CD14-positive monocyte (primary cell): ENCODE results near the gene CDK1. TPM values are rescaled to one million over a fixed set of nuclear protein-coding genes. Genes with fewer than 3 reads are reported as not detected.
"Not testable (repeated sequence)": the region's sequence is repeated elsewhere in the genome, so short reads cannot be mapped to it uniquely, and the experiment has no call there.

Experiments used
- DNase-seq, 3 donors: peaks; one replicate each; pipeline ENCODE4 v3.0.0-alpha.2; 2011 to 2022
- H2AFZ ChIP-seq: 2 replicates; pipeline ENCODE4 v1.6.0; 2012; ENCODE audit warnings: mild to moderate bottlenecking, low read depth, low read length, inconsistent platforms; ENCODE audit not compliant: insufficient read depth, poor library complexity, severe bottlenecking
- H3K27ac ChIP-seq, 2 donors: 1 replicate in 1 of 2; 2 replicates in 1 of 2; pipeline ENCODE4 v1.5.1; 2012 to 2013; ENCODE audit warnings: low read length in 2 of 2, control low read depth in 1 of 2, inconsistent platforms in 1 of 2, low read depth in 1 of 2, mild to moderate bottlenecking in 1 of 2
- H3K27me3 ChIP-seq, 2 donors: one replicate each; pipeline versions ENCODE4 v1.6.0 to v1.6.1; 2011 to 2013; ENCODE audit warnings: low read length in 2 of 2; ENCODE audit not compliant: control insufficient read depth in 2 of 2, insufficient read depth in 2 of 2
- H3K36me3 ChIP-seq, 2 donors: replicated peaks in 1 of 2; 1 replicate in 1 of 2; 2 replicates in 1 of 2; pipeline versions ENCODE4 v1.5.1 to v1.6.1; 2012 to 2013; ENCODE audit warnings: low read length in 2 of 2, control low read depth in 1 of 2, inconsistent platforms in 1 of 2, mild to moderate bottlenecking in 1 of 2; ENCODE audit not compliant: insufficient read depth in 2 of 2, control insufficient read depth in 1 of 2
- H3K4me1 ChIP-seq, 2 donors: 1 replicate in 1 of 2; 2 replicates in 1 of 2; pipeline versions ENCODE4 v1.5.1 to v1.6.1; 2012 to 2013; ENCODE audit warnings: low read length in 2 of 2, control low read depth in 1 of 2, inconsistent platforms in 1 of 2, mild to moderate bottlenecking in 1 of 2, moderate library complexity in 1 of 2; ENCODE audit not compliant: insufficient read depth in 2 of 2, control insufficient read depth in 1 of 2
- H3K4me2 ChIP-seq: replicated peaks from 2 replicates; pipeline ENCODE3; 2012; ENCODE audit warnings: low read length, moderate library complexity, mild to moderate bottlenecking; ENCODE audit not compliant: poor library complexity, severe bottlenecking; ENCODE audit errors: extremely low read depth
- H3K4me3 ChIP-seq, 3 experiments: fragments of 200-600 bp in 1 of 3; sonication (generic) in 1 of 3; replicated peaks in 1 of 3; 1 replicate in 2 of 3; 2 replicates in 1 of 3; pipeline ENCODE4 v1.5.1; 2011 to 2013; ENCODE audit warnings: low read length in 3 of 3, mild to moderate bottlenecking in 3 of 3, control low read depth in 2 of 3, low read depth in 2 of 3, inconsistent platforms in 1 of 3, moderate library complexity in 1 of 3
- H3K79me2 ChIP-seq: 2 replicates; pipeline ENCODE4 v1.6.0; 2012; ENCODE audit warnings: mild to moderate bottlenecking, control low read depth, inconsistent platforms, low read length, moderate library complexity; ENCODE audit not compliant: insufficient read depth
- H3K9ac ChIP-seq: 2 replicates; pipeline ENCODE4 v1.6.0; 2017; ENCODE audit warnings: low read length, mild to moderate bottlenecking; ENCODE audit not compliant: insufficient read depth, poor library complexity, severe bottlenecking
- H3K9me3 ChIP-seq, 2 donors: replicated peaks in 1 of 2; 1 replicate in 1 of 2; 2 replicates in 1 of 2; pipeline versions ENCODE4 v1.5.1 to v1.6.1; 2012 to 2013; ENCODE audit warnings: low read length in 2 of 2, control low read depth in 1 of 2; ENCODE audit not compliant: control insufficient read depth in 1 of 2, insufficient read depth in 1 of 2
- H4K20me1 ChIP-seq: 2 replicates; pipeline ENCODE4 v1.6.0; 2012; ENCODE audit warnings: mild to moderate bottlenecking, low read length, control low read depth, moderate library complexity; ENCODE audit not compliant: insufficient read depth
- H3K27ac Mint-ChIP-seq, 7 donors: one replicate each; pipeline ENCODE4 v1.8.0; 2020; ENCODE audit warnings: mild to moderate bottlenecking in 7 of 7, mixed read lengths in 7 of 7, moderate library complexity in 6 of 7, inconsistent platforms in 2 of 7
- H3K27me3 Mint-ChIP-seq, 3 donors: one replicate each; pipeline ENCODE4 v1.8.0; 2021 to 2022; ENCODE audit warnings: low read depth in 3 of 3, mild to moderate bottlenecking in 3 of 3, mixed read lengths in 3 of 3, moderate library complexity in 3 of 3, inconsistent platforms in 1 of 3
- H3K36me3 Mint-ChIP-seq, 2 donors: one replicate each; pipeline ENCODE4 v1.8.0; 2020; ENCODE audit warnings: mixed read lengths in 2 of 2, inconsistent platforms in 1 of 2, mild to moderate bottlenecking in 1 of 2
- H3K4me1 Mint-ChIP-seq: one replicate; pipeline ENCODE4 v1.8.0; 2020; ENCODE audit warnings: mild to moderate bottlenecking, mixed read lengths
- H3K4me3 Mint-ChIP-seq, 2 donors: one replicate each; pipeline ENCODE4 v1.8.0; 2020; ENCODE audit warnings: mild to moderate bottlenecking in 2 of 2, mixed read lengths in 2 of 2, moderate library complexity in 1 of 2
- H3K9me3 Mint-ChIP-seq, 7 donors: one replicate each; pipeline ENCODE4 v1.8.0; 2020 to 2022; ENCODE audit warnings: mixed read lengths in 7 of 7, mild to moderate bottlenecking in 6 of 7, moderate library complexity in 6 of 7, inconsistent platforms in 2 of 7
- WGBS: methylation state at CpG from one replicate; pipeline ENCODE4 v1.1.5; 2013; ENCODE audit warnings: missing lambda C conversion rate; ENCODE audit not compliant: insufficient coverage; 5-methylcytosine and 5-hydroxymethylcytosine counted together
- intact Hi-C, 2 donors: fragments of 100-400 bp; cut with micrococcal nuclease; formaldehyde crosslinking; loops; one replicate each; pipeline versions ENCODE4 v1.15.0 to v1.15.1; 2023
- polyA plus RNA-seq, 3 donors: library from polyadenylated mRNA; depleted of rRNA in 1 of 3; unstranded in 2 of 3; stranded (reverse) in 1 of 3; fragments of 300-500 nt in 2 of 3; fragments of >200 nt in 1 of 3; fragmentation: Illumina TruSeq in 2 of 3; gene quantifications; 1 replicate in 2 of 3; 2 replicates in 1 of 3; pipeline ENCODE4 v1.2.3, GENCODE V29; 2012 to 2021
- TF ChIP-seq, protein P1 (sequence below): fragments of 200-600 bp; IDR thresholded peaks from one replicate; pipeline ENCODE4 v1.8.0; 2022; ENCODE audit warnings: antibody characterized with exemption, mild to moderate bottlenecking

The CDK1 gene
- polyA plus RNA-seq, 3 donors = 0.08 to 0.21 (median 0.09) TPM

DNA sequence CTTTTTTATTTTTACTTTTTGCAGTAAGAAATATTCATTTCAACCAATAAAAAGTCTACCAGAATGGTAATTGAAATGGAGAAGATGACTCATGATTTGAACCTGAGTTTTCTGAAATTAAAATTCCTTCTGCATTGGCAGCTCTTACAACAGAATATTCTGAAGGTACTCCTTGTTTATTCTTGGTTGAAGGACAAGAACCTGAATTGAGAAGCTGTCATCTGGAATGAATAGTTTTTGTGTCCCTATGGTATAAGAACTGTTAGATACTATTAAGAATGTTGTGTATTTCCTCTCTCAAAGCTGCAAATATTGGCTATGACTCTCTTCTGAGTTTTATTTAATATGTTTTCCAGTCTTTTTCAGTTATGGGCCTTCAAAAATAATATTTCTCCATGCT lies 56.1 kb downstream of the CDK1 start:
- Mint-ChIP-seq H3K4me1 (no peaks in the 10 kb centered on the region), H3K27me3 (peaks cover 0 to 1% (median 0%) of the 10 kb centered on the region in 3 donors), H3K27ac (no peak overlapping the region), H3K9me3 (peaks cover 0 to 3% (median 0%) of the 10 kb centered on the region in 7 donors), H3K4me3 (no peak overlapping the region), H3K36me3 (no peaks in the 10 kb centered on the region)
- no peaks in the 10 kb centered on the region for H3K9me3 ChIP-seq
- H3K4me2 ChIP-seq = no peak overlapping the region
- no peak overlapping the region for H2AFZ ChIP-seq
- H3K4me1 ChIP-seq = no peaks in the 10 kb centered on the region
- no peaks in the 10 kb centered on the region for H3K79me2 ChIP-seq
- no peak overlapping the region for H3K4me3 ChIP-seq
- H3K36me3 ChIP-seq = no peaks in the 10 kb centered on the region
- DNase-seq = no peak
- intact Hi-C loops = no loop called here
- no peaks in the 10 kb centered on the region for H3K27me3 ChIP-seq
- no peak overlapping the region for H3K27ac ChIP-seq
- H3K9ac ChIP-seq = no peak overlapping the region
- TF ChIP-seq, protein P1, sequence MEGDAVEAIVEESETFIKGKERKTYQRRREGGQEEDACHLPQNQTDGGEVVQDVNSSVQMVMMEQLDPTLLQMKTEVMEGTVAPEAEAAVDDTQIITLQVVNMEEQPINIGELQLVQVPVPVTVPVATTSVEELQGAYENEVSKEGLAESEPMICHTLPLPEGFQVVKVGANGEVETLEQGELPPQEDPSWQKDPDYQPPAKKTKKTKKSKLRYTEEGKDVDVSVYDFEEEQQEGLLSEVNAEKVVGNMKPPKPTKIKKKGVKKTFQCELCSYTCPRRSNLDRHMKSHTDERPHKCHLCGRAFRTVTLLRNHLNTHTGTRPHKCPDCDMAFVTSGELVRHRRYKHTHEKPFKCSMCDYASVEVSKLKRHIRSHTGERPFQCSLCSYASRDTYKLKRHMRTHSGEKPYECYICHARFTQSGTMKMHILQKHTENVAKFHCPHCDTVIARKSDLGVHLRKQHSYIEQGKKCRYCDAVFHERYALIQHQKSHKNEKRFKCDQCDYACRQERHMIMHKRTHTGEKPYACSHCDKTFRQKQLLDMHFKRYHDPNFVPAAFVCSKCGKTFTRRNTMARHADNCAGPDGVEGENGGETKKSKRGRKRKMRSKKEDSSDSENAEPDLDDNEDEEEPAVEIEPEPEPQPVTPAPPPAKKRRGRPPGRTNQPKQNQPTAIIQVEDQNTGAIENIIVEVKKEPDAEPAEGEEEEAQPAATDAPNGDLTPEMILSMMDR = no peak
- H4K20me1 ChIP-seq = no peaks in the 10 kb centered on the region

DNA sequence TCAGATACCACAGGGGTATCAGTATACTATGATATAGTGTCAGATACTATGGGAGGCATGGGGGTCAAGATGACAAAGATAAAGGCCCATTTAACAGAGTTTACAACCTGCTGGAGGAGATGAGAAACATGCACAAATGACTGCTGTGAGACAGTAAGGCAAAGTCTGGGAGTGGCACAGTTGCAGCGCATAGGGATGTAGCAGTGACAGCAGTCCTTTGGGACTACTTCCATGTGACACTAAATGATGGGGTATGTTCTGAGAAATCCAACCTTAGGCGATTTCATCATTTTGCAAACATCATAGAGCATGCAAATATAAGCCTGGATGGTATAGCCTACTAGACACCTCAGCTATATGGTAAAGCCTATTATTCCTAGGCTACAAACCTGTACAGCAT lies 56.8 kb downstream of the CDK1 start:
- TF ChIP-seq, protein P1 = no peak
- no peaks in the 10 kb centered on the region for H3K4me1 Mint-ChIP-seq
- H3K4me3 ChIP-seq = no peak overlapping the region
- WGBS = 100% methylated on average over 1 of the region's 2 CpGs
- no peak overlapping the region for H3K27ac Mint-ChIP-seq
- H2AFZ ChIP-seq = no peak overlapping the region
- no peaks in the 10 kb centered on the region for H3K36me3 Mint-ChIP-seq
- no peaks in the 10 kb centered on the region for H3K9me3 ChIP-seq
- no peaks in the 10 kb centered on the region for H4K20me1 ChIP-seq
- intact Hi-C loops = no loop called here
- H3K9me3 Mint-ChIP-seq = peaks cover 0 to 3% (median 0%) of the 10 kb centered on the region in 7 donors
- H3K27me3 Mint-ChIP-seq = peaks cover 0 to 1% (median 0%) of the 10 kb centered on the region in 3 donors
- H3K4me2 ChIP-seq = no peak overlapping the region
- no peak for DNase-seq
- H3K36me3 ChIP-seq = no peaks in the 10 kb centered on the region
- H3K4me3 Mint-ChIP-seq = no peak overlapping the region
- no peaks in the 10 kb centered on the region for H3K79me2 ChIP-seq
- H3K4me1 ChIP-seq = no peaks in the 10 kb centered on the region
- no peak overlapping the region for H3K9ac ChIP-seq
- no peak overlapping the region for H3K27ac ChIP-seq
- no peaks in the 10 kb centered on the region for H3K27me3 ChIP-seq

DNA sequence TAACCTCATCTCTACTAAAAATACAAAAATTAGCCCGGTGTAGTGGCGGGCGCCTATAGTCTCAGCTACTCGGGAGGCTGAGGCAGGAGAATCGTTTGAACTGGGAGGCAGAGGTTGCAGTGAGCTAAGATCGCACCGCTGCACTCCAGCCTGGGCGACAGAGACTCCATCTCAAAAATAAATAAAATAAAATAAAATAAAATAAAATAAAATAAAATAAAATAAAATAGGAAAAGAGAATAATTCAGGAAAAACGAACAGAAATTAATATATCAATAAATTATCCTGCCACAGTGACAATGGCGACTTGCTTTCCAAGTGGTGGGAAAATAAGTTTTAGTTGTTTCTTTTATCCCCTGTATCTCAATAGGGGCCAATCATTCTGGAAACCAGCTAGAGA lies 62.9 kb downstream of the CDK1 start:
- H3K36me3 ChIP-seq, intact Hi-C loops, H2AFZ ChIP-seq, DNase-seq, H3K4me1 Mint-ChIP-seq, H3K36me3 Mint-ChIP-seq, H3K4me3 ChIP-seq, H3K27ac ChIP-seq, H3K4me3 Mint-ChIP-seq, H3K79me2 ChIP-seq, H3K9me3 Mint-ChIP-seq, H3K27me3 ChIP-seq, H3K27me3 Mint-ChIP-seq, H3K9me3 ChIP-seq, H3K4me2 ChIP-seq, H4K20me1 ChIP-seq, H3K27ac Mint-ChIP-seq, H3K9ac ChIP-seq, H3K4me1 ChIP-seq: not testable (repeated sequence)
- no CpG with 5 or more reads among the region's 10 CpGs for WGBS
